ENCODE results near the gene SNAP23.

SNAP23 gene

DNA sequence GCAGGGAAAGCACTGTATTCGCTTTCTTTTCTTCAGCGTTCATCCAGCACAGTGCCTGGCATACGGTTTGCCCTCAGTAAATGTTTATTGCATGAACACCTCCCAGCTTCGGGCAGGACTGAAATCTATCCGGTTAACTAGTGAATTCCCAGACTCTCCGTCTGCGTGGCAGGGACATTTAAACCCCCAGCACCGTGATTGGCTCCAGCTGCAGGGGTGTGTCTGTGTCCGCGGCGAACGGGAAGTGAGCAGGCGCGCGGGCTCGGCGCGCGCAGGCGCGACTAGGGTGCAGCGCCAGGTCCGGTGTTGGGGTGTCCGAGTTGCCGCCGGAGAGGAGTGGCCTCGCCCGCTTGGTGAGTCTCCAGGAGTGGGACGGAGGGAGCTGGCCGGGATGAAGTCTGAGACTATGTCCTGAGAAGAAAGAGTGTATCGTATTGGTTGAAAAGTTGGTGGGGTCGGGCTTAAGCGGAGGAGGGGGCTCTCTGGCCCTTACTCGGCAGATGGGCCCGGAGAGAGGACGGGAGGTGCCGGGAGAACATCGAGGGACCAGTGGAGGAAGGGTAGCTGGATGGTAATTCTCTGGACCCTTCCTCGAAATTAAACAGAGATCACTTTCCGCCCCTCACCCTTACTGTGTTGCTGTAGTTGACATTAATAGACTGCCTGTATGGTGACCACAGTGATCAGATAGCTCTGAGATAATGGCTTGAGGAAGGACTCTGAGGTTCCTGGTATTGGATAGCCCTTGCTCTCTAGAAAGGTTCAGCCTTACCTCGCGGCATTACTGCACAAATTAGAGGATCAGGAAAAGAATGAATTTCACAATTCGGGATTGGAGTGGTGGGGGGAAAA is at the start of gene SNAP23:
Gene SNAP23 (plus strand): TSS at position 274 of the 852 bp plus-strand sequence. CDS start 16,213 bp downstream, outside the sequence.
- peaks cover 4% of the 10 kb centered on the region for H3K36me3 Mint-ChIP-seq
- H3K27ac Mint-ChIP-seq: peak within 1 kb of the TSS; percentile 92
- ATAC-seq (ENCODE audit: low read depth) (peak; percentile 85), DNase-seq (ENCODE audit: low spot score in 2 of 2) (peak; percentile 64 to 71)
- H3K9me3 Mint-ChIP-seq: no peaks in the 10 kb centered on the region
- peaks cover 47% of the 10 kb centered on the region for H3K4me1 Mint-ChIP-seq
- peak within 1 kb of the TSS; percentile 99 for H3K4me3 Mint-ChIP-seq
- H3K27me3 Mint-ChIP-seq: no peaks in the 10 kb centered on the region

DNA sequence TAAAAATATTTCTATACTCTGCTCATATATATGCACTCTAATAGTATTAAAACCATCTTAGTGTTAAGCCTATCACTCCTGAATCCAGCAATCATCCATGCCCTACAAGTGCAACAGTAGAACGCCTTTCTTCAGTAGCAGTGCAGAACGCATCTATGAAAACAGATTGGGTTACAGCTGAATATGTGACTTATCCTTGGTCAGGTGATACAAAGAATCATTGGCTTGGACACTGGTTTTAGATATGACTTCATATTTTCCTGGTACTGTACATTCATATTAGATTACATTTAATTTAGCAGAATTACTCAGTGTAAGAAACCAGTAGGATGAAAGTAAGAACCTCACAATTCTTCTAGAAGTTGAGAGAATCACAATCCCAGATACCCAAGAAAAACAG is 47.8 kb upstream of the SNAP23 start:
- H3K9me3 Mint-ChIP-seq: no peaks in the 10 kb centered on the region
- no peak overlapping the region for H3K4me3 Mint-ChIP-seq
- ATAC-seq (ENCODE audit: low read depth) (no peak), DNase-seq (ENCODE audit: low spot score in 2 of 2) (no peak)
- H3K27me3 Mint-ChIP-seq: no peaks in the 10 kb centered on the region
- peaks cover 37% of the 10 kb centered on the region for H3K36me3 Mint-ChIP-seq
- H3K4me1 Mint-ChIP-seq: peaks cover 6% of the 10 kb centered on the region
- H3K27ac Mint-ChIP-seq: no peak overlapping the region

DNA sequence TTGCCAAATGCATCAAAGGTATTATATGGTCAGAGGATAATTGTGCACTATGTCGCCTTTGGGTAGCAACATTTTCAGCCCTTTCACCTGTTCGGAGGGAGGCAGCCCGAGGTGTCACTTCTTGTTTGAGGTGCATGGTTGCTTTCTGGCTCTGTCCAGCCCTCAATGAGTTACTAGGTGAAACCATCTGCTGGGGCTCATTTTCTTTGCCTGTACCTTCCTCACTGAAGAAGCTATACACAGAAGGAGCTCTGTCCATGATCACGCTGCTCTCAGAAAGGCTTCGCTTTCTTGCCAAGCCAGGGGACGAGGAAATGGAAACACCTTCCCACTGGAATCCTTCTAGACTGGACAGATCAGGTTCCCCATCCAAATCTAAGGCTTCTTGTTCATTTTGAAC is 47.2 kb upstream of the SNAP23 start:
- H3K27me3 Mint-ChIP-seq: no peaks in the 10 kb centered on the region
- DNase-seq (ENCODE audit: low spot score in 2 of 2) (no peak), ATAC-seq (ENCODE audit: low read depth) (no peak)
- H3K27ac Mint-ChIP-seq: no peak overlapping the region
- H3K4me3 Mint-ChIP-seq: no peak overlapping the region
- H3K9me3 Mint-ChIP-seq: no peaks in the 10 kb centered on the region
- peaks cover 6% of the 10 kb centered on the region for H3K4me1 Mint-ChIP-seq
- H3K36me3 Mint-ChIP-seq: peaks cover 37% of the 10 kb centered on the region

DNA sequence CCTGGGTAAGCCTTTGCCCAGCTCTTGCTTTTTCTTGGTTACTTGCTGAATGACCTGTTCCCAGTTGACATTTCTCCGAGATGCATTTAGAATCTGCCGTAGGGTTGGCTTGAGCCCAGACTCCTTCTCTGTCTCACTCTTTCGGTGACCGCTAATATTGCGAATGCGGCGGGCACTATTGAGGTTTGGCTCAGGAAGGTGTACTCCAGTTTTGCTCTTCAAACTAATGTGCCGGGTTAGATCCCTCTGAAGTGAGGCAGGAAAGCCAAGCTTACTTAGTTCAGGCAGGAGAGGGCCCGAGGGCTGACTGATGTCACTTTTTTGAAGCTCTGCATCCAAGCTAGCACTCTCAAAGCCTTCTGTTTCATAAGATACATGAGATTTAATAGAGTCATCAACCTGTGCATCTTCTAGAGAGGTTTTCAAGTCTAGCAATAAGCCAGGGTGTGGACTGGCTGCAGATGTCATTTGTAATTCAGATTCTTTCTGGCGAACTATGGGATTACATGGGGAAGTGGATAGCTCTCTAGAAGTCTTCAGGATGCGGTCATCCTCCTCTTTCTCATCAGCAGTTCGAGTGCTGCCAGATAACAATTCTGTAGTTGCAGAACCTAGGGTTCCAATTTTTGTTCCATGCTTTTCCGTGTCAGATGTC is 45.5 kb upstream of the SNAP23 start:
- no peak for ATAC-seq (ENCODE audit: low read depth)
- Mint-ChIP-seq H3K4me1 (peaks cover 6% of the 10 kb centered on the region), H3K36me3 (peaks cover 32% of the 10 kb centered on the region), H3K27ac (peak overlapping the region; percentile 58), H3K4me3 (no peak overlapping the region), H3K27me3 (no peaks in the 10 kb centered on the region), H3K9me3 (no peaks in the 10 kb centered on the region)
- no peak for DNase-seq (ENCODE audit: low spot score in 2 of 2)

DNA sequence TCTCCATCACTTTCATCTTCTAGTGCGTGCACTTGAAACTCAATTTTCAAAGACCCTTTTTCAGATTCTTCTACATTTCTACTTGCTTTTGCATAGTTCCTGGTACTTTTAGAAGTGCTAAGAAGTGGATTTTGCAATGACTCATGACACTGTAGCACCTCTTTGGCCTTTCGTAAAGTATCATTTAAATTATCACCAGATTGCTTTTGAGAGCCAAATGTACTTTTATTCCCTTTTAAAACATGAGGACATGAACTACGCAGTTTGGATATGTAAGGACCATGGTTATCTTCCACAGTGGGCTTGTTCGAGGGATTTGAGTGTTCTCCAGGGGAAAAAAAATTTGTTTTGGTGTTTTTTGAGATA is 45.0 kb upstream of the SNAP23 start:
- Mint-ChIP-seq H3K27ac (peak overlapping the region; percentile 58), H3K9me3 (no peaks in the 10 kb centered on the region), H3K4me3 (no peak overlapping the region), H3K27me3 (no peaks in the 10 kb centered on the region), H3K36me3 (peaks cover 29% of the 10 kb centered on the region), H3K4me1 (peaks cover 6% of the 10 kb centered on the region)
- ATAC-seq (ENCODE audit: low read depth) (no peak), DNase-seq (ENCODE audit: low spot score in 2 of 2) (no peak)

DNA sequence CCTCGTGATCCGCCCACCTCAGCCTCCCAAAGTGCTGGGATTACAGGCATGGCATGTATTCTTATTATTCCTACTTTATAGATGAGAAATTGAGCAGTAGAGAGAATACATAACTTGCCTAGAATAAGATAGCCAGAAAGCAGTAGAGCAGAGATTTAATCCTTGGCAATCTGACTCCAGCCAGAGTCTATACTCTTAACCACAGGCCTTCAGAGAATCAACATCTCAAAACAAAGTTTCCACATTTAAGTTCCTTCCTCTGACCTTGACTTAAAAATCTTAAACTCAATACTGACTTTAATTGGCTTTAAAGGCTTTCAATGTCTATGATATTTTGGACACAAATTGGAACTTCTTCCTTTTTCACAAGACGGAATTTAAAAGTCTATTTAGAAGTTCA is 41.6 kb upstream of the SNAP23 start:
- Mint-ChIP-seq H3K4me1 (peaks cover 22% of the 10 kb centered on the region), H3K27me3 (no peaks in the 10 kb centered on the region), H3K27ac (no peak overlapping the region), H3K36me3 (peaks cover 24% of the 10 kb centered on the region), H3K4me3 (no peak overlapping the region), H3K9me3 (no peaks in the 10 kb centered on the region)
- ATAC-seq (ENCODE audit: low read depth) (no peak), DNase-seq (ENCODE audit: low spot score in 2 of 2) (no peak)

DNA sequence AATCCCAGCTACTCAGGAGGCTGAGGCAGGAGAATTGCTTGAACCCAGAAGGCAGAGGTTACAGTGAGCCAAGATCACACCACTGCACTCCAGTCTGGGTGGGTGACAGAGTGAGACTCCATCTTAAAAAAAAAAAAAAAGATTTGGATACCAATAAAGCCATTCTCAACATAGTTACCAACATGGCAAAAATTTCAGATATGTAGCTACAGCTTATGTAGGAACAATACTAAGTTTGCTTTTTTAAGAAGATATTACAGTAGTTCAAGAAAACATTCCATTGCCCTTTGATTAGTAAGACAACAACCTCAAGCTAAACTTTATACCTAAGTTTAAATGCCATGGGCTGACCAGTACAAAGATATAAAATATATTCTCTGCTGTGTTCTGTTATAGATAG is 38.9 kb upstream of the SNAP23 start:
- peaks cover 15% of the 10 kb centered on the region for H3K4me1 Mint-ChIP-seq
- peaks cover 14% of the 10 kb centered on the region for H3K36me3 Mint-ChIP-seq
- ATAC-seq (ENCODE audit: low read depth): no peak
- peak overlapping the region; percentile 99 for H3K27ac Mint-ChIP-seq
- no peaks in the 10 kb centered on the region for H3K9me3 Mint-ChIP-seq
- no peak overlapping the region for H3K4me3 Mint-ChIP-seq
- H3K27me3 Mint-ChIP-seq: no peaks in the 10 kb centered on the region
- no peak for DNase-seq (ENCODE audit: low spot score in 2 of 2)

DNA sequence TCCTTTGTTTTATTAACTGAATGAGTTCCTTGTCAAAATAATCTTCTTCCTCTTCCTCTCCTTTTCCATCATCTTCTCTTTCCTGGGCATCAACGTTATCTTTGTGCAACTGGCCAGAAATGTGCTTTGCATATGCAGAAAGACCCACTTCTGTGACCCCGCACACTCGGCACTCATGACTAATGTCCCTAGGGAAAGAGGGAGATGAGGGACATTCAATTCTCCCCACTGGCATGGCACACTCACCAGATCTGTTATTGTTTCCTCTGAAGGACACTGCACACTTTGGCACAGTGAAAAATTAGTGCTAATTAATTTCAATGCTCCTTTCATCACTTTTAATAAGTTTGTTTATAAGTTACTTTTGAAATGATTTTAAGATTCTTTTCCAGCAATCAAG is 38.5 kb upstream of the SNAP23 start:
- Mint-ChIP-seq H3K9me3 (no peaks in the 10 kb centered on the region), H3K27ac (peak overlapping the region; percentile 99), H3K27me3 (no peaks in the 10 kb centered on the region), H3K4me1 (peaks cover 15% of the 10 kb centered on the region), H3K4me3 (peak overlapping the region; percentile 67), H3K36me3 (peaks cover 10% of the 10 kb centered on the region)
- no peak for ATAC-seq (ENCODE audit: low read depth)
- DNase-seq (ENCODE audit: low spot score in 2 of 2): no peak

DNA sequence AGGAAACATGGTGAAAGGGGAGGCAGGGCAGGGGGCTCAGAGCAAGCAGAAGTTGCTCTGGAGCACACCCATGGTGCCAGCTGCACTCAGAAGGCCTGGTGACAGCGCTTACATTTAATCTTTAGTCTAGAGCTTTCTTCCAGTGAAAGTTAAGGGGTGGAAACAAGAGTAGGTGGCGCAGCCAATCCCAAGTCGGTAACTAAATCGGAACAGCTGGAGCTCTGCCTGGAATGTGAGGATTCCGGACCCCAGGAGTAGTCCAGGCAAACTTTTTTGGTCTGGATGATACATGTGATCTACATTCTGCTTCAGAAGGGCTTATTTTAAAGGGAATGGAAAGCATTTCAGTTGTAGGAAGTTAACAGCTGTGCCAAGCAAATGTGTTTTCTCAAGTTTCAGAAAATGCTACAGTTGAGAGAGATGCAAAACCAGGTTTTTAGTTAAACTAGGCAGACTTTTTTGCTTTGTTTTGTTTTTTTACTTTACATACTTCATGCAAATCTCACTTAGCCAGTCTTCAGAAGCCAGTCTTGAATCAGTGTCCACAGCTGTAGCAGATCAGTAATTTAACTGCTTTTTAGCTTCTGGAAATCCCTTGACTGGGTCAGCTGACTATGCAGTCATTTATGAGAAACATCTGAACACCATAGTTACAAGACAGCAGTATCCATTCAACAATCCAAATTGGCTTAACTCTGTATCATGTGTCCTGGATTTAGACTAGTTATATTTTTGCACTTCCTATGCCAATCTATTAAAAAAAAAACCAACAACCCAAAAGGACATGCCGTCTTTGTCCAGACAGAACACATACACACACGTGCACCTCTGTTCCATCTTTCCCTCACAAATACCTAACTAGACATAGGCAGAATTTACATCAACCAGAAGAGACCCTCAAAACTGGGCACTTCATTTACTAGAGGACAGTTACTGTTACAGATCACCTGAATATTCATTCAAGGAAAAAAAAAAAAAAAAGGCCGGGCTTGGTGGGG is 37.7 kb upstream of the SNAP23 start:
- Mint-ChIP-seq H3K27ac (peak overlapping the region; percentile 99), H3K27me3 (no peaks in the 10 kb centered on the region), H3K36me3 (peaks cover 10% of the 10 kb centered on the region), H3K4me1 (peaks cover 15% of the 10 kb centered on the region), H3K4me3 (peak overlapping the region; percentile 67), H3K9me3 (no peaks in the 10 kb centered on the region)
- ATAC-seq (ENCODE audit: low read depth) (peak; percentile 91), DNase-seq (ENCODE audit: low spot score in 2 of 2) (peak; percentile 14 to 17)

DNA sequence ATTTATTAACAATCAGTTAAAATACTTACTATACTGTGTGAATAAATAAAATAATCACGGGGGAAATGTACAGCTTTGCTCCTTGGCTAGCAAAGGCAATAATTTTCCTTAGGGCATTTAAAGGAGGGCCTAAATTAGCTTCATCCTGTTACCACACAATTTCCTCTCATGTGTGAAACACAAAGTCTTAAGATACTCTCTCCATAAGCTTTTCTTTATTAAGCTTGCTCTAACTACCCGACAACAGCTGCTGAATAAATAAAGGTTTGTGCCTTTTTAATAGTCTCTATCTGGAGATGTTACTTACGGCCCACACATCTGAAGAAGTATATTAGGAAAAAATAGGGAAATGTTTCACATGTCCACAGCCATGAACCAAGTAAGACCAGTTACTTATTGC is 34.2 kb upstream of the SNAP23 start:
- Mint-ChIP-seq H3K36me3 (peaks cover 18% of the 10 kb centered on the region), H3K27ac (no peak overlapping the region), H3K27me3 (no peaks in the 10 kb centered on the region), H3K9me3 (no peaks in the 10 kb centered on the region), H3K4me1 (peaks cover 18% of the 10 kb centered on the region), H3K4me3 (no peak overlapping the region)
- ATAC-seq (ENCODE audit: low read depth) (no peak), DNase-seq (ENCODE audit: low spot score in 2 of 2) (no peak)

DNA sequence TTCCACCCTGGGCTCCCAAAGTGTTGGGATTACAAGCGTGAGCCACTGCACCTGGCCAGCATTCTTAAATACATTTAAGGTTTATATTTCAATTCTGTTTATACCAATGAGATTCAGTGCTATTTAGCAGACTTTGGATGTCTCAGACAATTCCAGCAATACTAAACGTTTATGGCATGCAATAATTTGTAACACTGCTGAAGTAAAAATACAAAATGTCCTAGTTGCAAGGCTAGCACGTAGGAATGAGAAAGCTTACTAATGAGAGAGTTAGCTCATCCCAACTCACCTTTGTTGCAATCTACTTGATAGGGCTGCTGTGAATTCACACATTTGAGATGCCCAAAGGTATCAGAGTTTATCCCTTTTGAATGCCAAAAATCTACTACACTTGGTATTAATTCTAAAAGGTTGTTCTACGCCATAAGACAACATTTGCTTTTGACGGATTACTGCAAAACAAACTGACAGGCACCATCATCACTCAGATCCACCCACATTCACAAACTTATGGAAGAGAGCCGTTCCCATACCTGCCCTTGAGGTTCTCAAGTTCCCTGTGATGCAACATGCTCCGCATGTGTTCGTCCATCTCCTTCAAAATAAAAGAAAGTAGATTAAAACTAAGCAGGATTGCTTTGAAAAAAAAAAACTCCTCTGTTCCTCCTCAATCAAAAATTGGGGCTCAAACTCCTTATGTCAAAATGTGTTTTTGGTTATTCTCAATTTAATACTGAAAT is 29.7 kb upstream of the SNAP23 start:
- ATAC-seq (ENCODE audit: low read depth) (no peak), DNase-seq (ENCODE audit: low spot score in 2 of 2) (no peak)
- Mint-ChIP-seq H3K4me3 (no peak overlapping the region), H3K36me3 (peaks cover 18% of the 10 kb centered on the region), H3K27me3 (no peaks in the 10 kb centered on the region), H3K9me3 (no peaks in the 10 kb centered on the region), H3K27ac (peak overlapping the region; percentile 74), H3K4me1 (peaks cover 2% of the 10 kb centered on the region)

DNA sequence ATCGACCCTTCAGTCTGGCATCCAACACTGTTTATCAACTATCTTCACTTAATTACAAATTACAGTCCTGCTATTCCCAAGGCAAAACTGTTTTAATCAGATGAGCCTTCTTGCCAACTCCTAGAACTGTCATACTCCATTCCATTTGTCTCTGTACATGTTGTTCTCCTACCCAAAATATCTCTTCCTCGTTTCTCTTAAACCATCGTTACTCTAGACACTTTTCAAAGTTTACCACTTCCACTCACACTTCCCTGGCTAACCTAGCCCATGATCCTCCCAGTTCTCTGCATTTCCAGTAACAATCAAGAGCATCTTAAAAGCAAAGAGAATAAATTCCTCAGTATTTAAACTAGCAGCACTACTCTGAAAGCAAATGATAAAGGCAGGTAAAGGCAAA is 24.4 kb upstream of the SNAP23 start:
- Mint-ChIP-seq H3K9me3 (no peaks in the 10 kb centered on the region), H3K36me3 (peaks cover 9% of the 10 kb centered on the region), H3K27me3 (no peaks in the 10 kb centered on the region), H3K27ac (peak overlapping the region; percentile 17), H3K4me3 (no peak overlapping the region), H3K4me1 (peaks cover 13% of the 10 kb centered on the region)
- DNase-seq (ENCODE audit: low spot score in 2 of 2) (no peak), ATAC-seq (ENCODE audit: low read depth) (no peak)

DNA sequence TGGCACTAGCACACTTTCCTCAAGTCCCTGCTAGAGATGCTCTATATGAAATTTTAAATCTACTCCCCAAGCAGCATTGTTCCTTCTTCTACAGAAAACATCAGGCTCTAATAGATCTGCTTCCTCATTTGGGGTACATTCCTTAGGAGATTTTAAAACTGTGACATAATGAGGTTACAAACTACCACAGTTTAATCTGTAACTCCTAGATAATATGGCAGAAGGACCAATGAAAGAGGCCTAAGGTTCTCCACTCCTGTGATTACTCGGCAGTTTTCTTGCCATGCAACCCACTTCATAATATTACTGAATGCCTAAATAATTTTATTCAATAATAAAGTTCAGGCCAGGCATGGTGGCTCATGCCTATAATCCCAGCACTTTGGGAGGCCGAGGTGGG is 20.6 kb upstream of the SNAP23 start:
- ATAC-seq (ENCODE audit: low read depth) (no peak), DNase-seq (ENCODE audit: low spot score in 2 of 2) (no peak)

More for the DNA sequence above, 20.6 kb upstream of the SNAP23 start:
- H3K36me3 Mint-ChIP-seq: peaks cover 3% of the 10 kb centered on the region
- H3K4me1 Mint-ChIP-seq: peaks cover 25% of the 10 kb centered on the region
- H3K27me3 Mint-ChIP-seq: no peaks in the 10 kb centered on the region
- H3K9me3 Mint-ChIP-seq: no peaks in the 10 kb centered on the region
- peak overlapping the region; percentile 81 for H3K27ac Mint-ChIP-seq
- H3K4me3 Mint-ChIP-seq: no peak overlapping the region

Data from memory B cell (primary cell).